ENCODE measurements around the gene IL10RB.

DNA sequence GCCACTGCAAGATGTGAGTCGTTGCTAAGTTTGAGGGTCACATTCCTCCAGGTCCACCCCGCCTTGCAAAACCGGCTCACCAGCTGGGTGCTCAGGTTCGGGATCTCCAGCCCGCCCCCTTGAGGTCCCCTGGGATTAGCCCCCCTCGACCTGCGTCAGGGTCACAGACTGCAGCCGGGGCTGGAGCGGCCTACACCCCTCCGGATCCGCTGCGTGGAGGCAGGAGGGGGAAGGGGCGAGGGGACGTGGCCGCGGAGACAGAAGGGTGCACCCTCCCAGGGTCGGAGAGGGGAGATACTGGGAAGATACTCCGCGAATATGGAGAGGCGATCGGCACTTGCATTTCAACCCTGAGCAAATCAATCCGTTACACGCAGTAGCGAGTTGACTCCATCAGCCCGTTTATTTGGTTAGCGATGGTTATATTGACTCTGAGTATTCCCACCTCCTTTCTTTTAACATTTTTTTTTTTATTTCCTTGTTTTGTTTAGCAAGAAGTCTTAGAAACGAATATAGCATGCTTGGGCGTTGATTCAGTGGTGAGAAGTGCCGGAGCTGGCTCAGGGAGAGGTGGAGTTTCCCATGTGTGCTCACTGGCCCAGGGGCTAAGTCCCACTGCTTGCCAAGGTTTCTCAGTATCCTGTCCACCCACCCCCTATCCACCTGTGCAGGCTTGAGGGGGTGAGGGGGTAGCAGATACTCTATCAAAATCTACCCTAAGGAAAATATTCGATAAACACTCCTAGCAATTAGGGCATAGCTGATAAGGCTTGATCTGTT, 35.4 kb upstream of the IL10RB start:
- TF ChIP-seq, protein P1, sequence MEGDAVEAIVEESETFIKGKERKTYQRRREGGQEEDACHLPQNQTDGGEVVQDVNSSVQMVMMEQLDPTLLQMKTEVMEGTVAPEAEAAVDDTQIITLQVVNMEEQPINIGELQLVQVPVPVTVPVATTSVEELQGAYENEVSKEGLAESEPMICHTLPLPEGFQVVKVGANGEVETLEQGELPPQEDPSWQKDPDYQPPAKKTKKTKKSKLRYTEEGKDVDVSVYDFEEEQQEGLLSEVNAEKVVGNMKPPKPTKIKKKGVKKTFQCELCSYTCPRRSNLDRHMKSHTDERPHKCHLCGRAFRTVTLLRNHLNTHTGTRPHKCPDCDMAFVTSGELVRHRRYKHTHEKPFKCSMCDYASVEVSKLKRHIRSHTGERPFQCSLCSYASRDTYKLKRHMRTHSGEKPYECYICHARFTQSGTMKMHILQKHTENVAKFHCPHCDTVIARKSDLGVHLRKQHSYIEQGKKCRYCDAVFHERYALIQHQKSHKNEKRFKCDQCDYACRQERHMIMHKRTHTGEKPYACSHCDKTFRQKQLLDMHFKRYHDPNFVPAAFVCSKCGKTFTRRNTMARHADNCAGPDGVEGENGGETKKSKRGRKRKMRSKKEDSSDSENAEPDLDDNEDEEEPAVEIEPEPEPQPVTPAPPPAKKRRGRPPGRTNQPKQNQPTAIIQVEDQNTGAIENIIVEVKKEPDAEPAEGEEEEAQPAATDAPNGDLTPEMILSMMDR (IDR thresholded peaks at IDR 0.05) = no peak
- TF ChIP-seq POLR2A (IDR thresholded peaks at IDR 0.05) = no peak
- TF ChIP-seq EP300 (IDR thresholded peaks at IDR 0.05) = no peak

Data from sigmoid colon (tissue), 4 donors.